DOHH2 (cell line): ENCODE data around the gene GALNT9.
"Not testable (repeated sequence)": the region's sequence is repeated elsewhere in the genome, so short reads cannot be mapped to it uniquely, and the experiment has no call there.

Experiments used
- EZH2phosphoT487 ChIP-seq: fragments of 200-600 bp; sonication (generic); IDR thresholded peaks from 2 replicates; pipeline ENCODE4 v1.6.1; 2017; ENCODE audit warnings: borderline replicate concordance, mild to moderate bottlenecking, antibody characterized with exemption, low read length, moderate library complexity, mixed read lengths
- TF ChIP-seq, protein P1 (sequence below): fragments of 200-600 bp; sonication (generic); IDR thresholded peaks from one replicate; pipeline ENCODE4 v1.5.1; 2014; ENCODE audit warnings: antibody characterized with exemption, mild to moderate bottlenecking, low read depth, low read length; ENCODE audit not compliant: poor library complexity, severe bottlenecking

DNA sequence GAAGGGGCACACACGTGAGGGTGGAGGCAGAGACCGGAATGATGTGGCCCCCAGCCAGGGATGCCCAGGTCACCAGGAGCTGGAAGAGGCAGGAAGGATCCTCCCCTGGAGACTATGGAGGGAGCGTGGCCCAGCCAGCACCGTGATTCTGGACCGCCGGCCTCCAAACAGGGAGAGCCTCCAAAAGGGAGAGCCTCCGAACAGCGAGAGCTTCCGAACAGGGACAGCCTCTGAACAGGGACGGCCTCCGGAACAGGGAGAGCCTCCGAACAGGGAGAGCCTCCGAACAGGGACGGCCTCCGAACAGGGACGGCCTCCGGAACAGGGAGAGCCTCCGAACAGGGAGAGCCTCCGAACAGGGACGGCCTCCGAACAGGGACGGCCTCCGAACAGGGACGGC lies 33.8 kb downstream of the GALNT9 start:
- TF ChIP-seq, protein P1, sequence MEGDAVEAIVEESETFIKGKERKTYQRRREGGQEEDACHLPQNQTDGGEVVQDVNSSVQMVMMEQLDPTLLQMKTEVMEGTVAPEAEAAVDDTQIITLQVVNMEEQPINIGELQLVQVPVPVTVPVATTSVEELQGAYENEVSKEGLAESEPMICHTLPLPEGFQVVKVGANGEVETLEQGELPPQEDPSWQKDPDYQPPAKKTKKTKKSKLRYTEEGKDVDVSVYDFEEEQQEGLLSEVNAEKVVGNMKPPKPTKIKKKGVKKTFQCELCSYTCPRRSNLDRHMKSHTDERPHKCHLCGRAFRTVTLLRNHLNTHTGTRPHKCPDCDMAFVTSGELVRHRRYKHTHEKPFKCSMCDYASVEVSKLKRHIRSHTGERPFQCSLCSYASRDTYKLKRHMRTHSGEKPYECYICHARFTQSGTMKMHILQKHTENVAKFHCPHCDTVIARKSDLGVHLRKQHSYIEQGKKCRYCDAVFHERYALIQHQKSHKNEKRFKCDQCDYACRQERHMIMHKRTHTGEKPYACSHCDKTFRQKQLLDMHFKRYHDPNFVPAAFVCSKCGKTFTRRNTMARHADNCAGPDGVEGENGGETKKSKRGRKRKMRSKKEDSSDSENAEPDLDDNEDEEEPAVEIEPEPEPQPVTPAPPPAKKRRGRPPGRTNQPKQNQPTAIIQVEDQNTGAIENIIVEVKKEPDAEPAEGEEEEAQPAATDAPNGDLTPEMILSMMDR = not testable (repeated sequence)
- TF ChIP-seq EZH2phosphoT487 = not testable (repeated sequence)
